ENCODE results near the gene KLHL40. TPM values are rescaled to one million over a fixed set of nuclear protein-coding genes. Genes with fewer than 3 reads are reported as not detected.

The KLHL40 gene
- total and polyA plus RNA-seq, 9 of the 15 experiments (the other 6 are each of a cell fraction or from before 2014, with no cell fraction given), result not detected

- TF ChIP-seq RREB1 (CRISPR knock-in tag; IDR thresholded peaks at IDR 0.05) (no peak), MYNN (IDR thresholded peaks at IDR 0.05) (no peak), MYNN (CRISPR knock-in tag; IDR thresholded peaks at IDR 0.05) (no peak), NR3C1 (CRISPR knock-in tag; IDR thresholded peaks at IDR 0.05) (no peak), DMBX1 (CRISPR knock-in tag; IDR thresholded peaks at IDR 0.05; ENCODE audit: borderline replicate concordance) (no peak), ZC3H11A (IDR thresholded peaks at IDR 0.05; ENCODE audit: low read depth, low read length) (no peak), ZNF584 (CRISPR knock-in tag; IDR thresholded peaks at IDR 0.05; ENCODE audit: low read depth) (no peak), E4F1 (CRISPR knock-in tag; IDR thresholded peaks at IDR 0.05; ENCODE audit: borderline replicate concordance) (no peak), MCM3 (IDR thresholded peaks at IDR 0.05) (no peak), ZBTB1 (CRISPR knock-in tag; IDR thresholded peaks at IDR 0.05; ENCODE audit: borderline replicate concordance, low read depth) (no peak), CC2D1A (IDR thresholded peaks at IDR 0.05) (no peak), POLR2A (conservative IDR thresholded peaks at IDR 0.05) (no peak), GATAD2A (IDR thresholded peaks at IDR 0.05) (no peak), ZNF830 (CRISPR knock-in tag; IDR thresholded peaks at IDR 0.05) (no peak), ZNF740 (CRISPR knock-in tag; IDR thresholded peaks at IDR 0.05) (no peak), ZNF740 (tag; IDR thresholded peaks at IDR 0.05) (no peak), RBM17 (IDR thresholded peaks at IDR 0.05; ENCODE audit: borderline replicate concordance, low read depth, low read length) (no peak), TAF15 (IDR thresholded peaks at IDR 0.05; ENCODE audit: low read depth, low read length) (no peak), HINFP (tag; conservative IDR thresholded peaks at IDR 0.05; ENCODE audit: low read depth) (no peak)
Measured at GRCh38 chr3:42683875-42684598, 1.3 kb upstream of the KLHL40 start (continued).
